Activated naive CD8-positive, alpha-beta T cell treated with anti-CD3 and anti-CD28 coated beads for 36 hours (primary cell): ENCODE data around the gene FTCDNL1. TPM values are rescaled to one million over a fixed set of nuclear protein-coding genes. Genes with fewer than 3 reads are reported as not detected.

ENCODE experiments used
- DNase-seq: peaks from one replicate; pipeline ENCODE4 v3.0.0; 2021
- H3K27ac Mint-ChIP-seq: one replicate; pipeline ENCODE4 v1.8.0; 2022; ENCODE audit warnings: mild to moderate bottlenecking, moderate library complexity, mixed read lengths
- H3K27me3 Mint-ChIP-seq: one replicate; pipeline ENCODE4 v1.8.0; 2022; ENCODE audit warnings: mild to moderate bottlenecking, mixed read lengths
- H3K36me3 Mint-ChIP-seq: one replicate; pipeline ENCODE4 v1.8.0; 2021; ENCODE audit warnings: mild to moderate bottlenecking, mixed read lengths
- H3K4me1 Mint-ChIP-seq: one replicate; pipeline ENCODE4 v1.8.0; 2021; ENCODE audit warnings: mixed read lengths
- H3K4me3 Mint-ChIP-seq: one replicate; pipeline ENCODE4 v1.8.0; 2022; ENCODE audit warnings: mild to moderate bottlenecking, moderate library complexity, mixed read lengths
- H3K9me3 Mint-ChIP-seq: one replicate; pipeline ENCODE4 v1.8.0; 2022; ENCODE audit warnings: mixed read lengths
- total RNA-seq, 2 experiments: library from RNA; stranded (reverse); gene quantifications; one replicate each; pipeline ENCODE4 v1.2.3, GENCODE V29; 2021

Gene FTCDNL1
- total RNA-seq, 2 experiments from 2014 or later, result 3.2 to 3.4 TPM

DNA sequence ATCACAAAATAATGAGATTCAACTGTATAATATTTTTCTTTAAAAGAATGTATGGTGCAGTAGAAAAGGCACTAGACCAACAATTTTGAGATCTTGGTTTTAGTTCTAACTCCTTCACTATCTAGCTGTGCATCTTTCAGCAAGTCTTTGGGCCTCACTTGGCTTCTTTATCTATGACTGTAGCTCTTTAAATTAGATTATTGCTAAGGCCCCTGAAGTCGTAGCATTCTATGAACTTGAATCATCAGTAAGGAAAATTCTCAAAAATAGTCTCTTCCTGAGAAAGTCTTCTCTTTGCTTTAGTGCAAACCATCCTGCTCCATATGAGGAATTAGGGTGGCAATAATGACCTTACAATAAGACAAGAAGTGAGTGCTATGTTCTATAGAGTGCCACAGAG lies 140.4 kb downstream of the FTCDNL1 start:
- Mint-ChIP-seq H3K27me3 (peaks cover 5% of the 10 kb centered on the region), H3K4me1 (no peaks in the 10 kb centered on the region), H3K27ac (no peak overlapping the region), H3K36me3 (peaks cover 1% of the 10 kb centered on the region), H3K9me3 (peaks cover 6% of the 10 kb centered on the region), H3K4me3 (no peak overlapping the region)
- DNase-seq, result no peak

Other genes starting within 250 kb of the FTCDNL1 start
- gene C2orf69, start 60.1 kb upstream of the FTCDNL1 start, total RNA-seq, result 10 to 100 TPM; 20.6 to 20.8 TPM
- 10 to 100 TPM; 10.1 TPM for gene TYW5, start 104.3 kb upstream of the FTCDNL1 start, total RNA-seq
- gene MAIP1, start 104.4 kb upstream of the FTCDNL1 start, total RNA-seq, result 10 to 100 TPM; 36.5 to 37.4 TPM